Measurements from ENCODE around the gene C1orf198.

GRCh38 chr1:230818901-230819300, 49.4 kb downstream of the C1orf198 start:
- TF ChIP-seq CTCF (IDR thresholded peaks at IDR 0.05; ENCODE audit: low read depth, low read length) (no peak), POLR2A (IDR thresholded peaks at IDR 0.05; ENCODE audit: extremely low read depth, insufficient read length) (no peak), MAX (IDR thresholded peaks at IDR 0.05; ENCODE audit: low read depth, low read length) (no peak), MYC (IDR thresholded peaks at IDR 0.05; ENCODE audit: low read depth, low read length) (no peak)

Measured in NB4 (cell line).